CD4-positive, alpha-beta T cell (primary cell): ENCODE data around the gene TMEM63C. TPM values are rescaled to one million over a fixed set of nuclear protein-coding genes. Genes with fewer than 3 reads are reported as not detected.

Experiments
- ATAC-seq: fragments of 200-7000 bp; cut with Tn5 transposase; one replicate; pipeline ENCODE4 v1.10.0; 2022; ENCODE audit warnings: mild to moderate bottlenecking; ENCODE audit not compliant: poor library complexity
- CTCF ChIA-PET: fragments of 350-600 bp; sonication (Branson Sonifier 250); formaldehyde crosslinking; loops from one replicate; lab custom pipeline; 2021; ENCODE audit warnings: antibody characterized with exemption, inconsistent platforms; lab: Charles Lee
- POLR2A ChIA-PET: fragments of 350-600 bp; sonication (Branson Sonifier 250); formaldehyde crosslinking; loops from one replicate; lab custom pipeline; 2021; ENCODE audit warnings: antibody characterized with exemption, inconsistent platforms; lab: Charles Lee
- DNase-seq, 14 experiments: peaks; one replicate each; pipeline ENCODE4 v3.0.0-alpha.2; 2013 to 2020; ENCODE audit warnings: mixed read lengths in 2 of 14
- H3K27ac ChIP-seq, 2 donors: one replicate each; pipeline versions ENCODE4 v1.5.1 to v1.7.0; 2013; ENCODE audit warnings: low read length in 2 of 2, low read depth in 1 of 2, mild to moderate bottlenecking in 1 of 2
- H3K27me3 ChIP-seq, 2 experiments: 1 replicate in 1 of 2; 2 replicates in 1 of 2; pipeline versions ENCODE4 v1.6.1 to v1.7.0; 2013; ENCODE audit warnings: low read length in 2 of 2, control low read depth in 1 of 2, mild to moderate bottlenecking in 1 of 2, moderate library complexity in 1 of 2; ENCODE audit not compliant: insufficient read depth in 2 of 2, control insufficient read depth in 1 of 2
- H3K36me3 ChIP-seq: one replicate; pipeline ENCODE4 v1.6.1; 2013; ENCODE audit warnings: low read length, control low read depth; ENCODE audit not compliant: insufficient read depth
- H3K4me1 ChIP-seq: one replicate; pipeline ENCODE4 v1.6.1; 2013; ENCODE audit warnings: low read length, control low read depth; ENCODE audit not compliant: insufficient read depth
- H3K4me3 ChIP-seq: one replicate; pipeline ENCODE4 v1.5.1; 2013; ENCODE audit warnings: mild to moderate bottlenecking, low read length, moderate library complexity
- H3K9me3 ChIP-seq, 2 experiments: 1 replicate in 1 of 2; 2 replicates in 1 of 2; pipeline versions ENCODE4 v1.6.1 to v1.7.0; 2013; ENCODE audit warnings: low read length in 2 of 2, mild to moderate bottlenecking in 2 of 2, control low read depth in 1 of 2, moderate library complexity in 1 of 2; ENCODE audit not compliant: control insufficient read depth in 1 of 2, insufficient read depth in 1 of 2
- H3K27ac Mint-ChIP-seq: one replicate; pipeline ENCODE4 v1.8.0; 2020; ENCODE audit warnings: mixed read lengths
- H3K27me3 Mint-ChIP-seq: one replicate; pipeline ENCODE4 v1.8.0; 2021; ENCODE audit warnings: mixed read lengths
- H3K36me3 Mint-ChIP-seq: one replicate; pipeline ENCODE4 v1.8.0; 2021; ENCODE audit warnings: low read depth, mixed read lengths
- H3K4me1 Mint-ChIP-seq: one replicate; pipeline ENCODE4 v1.8.0; 2021; ENCODE audit warnings: low read depth, mixed read lengths
- H3K4me3 Mint-ChIP-seq: one replicate; pipeline ENCODE4 v1.8.0; 2020; ENCODE audit warnings: mild to moderate bottlenecking, mixed read lengths
- H3K9me3 Mint-ChIP-seq: one replicate; pipeline ENCODE4 v1.8.0; 2020; ENCODE audit warnings: mixed read lengths
- CTCF ChIP-seq: fragments of 200-600 bp; IDR thresholded peaks from one replicate; pipeline ENCODE4 v1.8.0; 2022; ENCODE audit warnings: antibody characterized with exemption, mild to moderate bottlenecking
- intact Hi-C, 2 experiments: fragments of 100-400 bp; cut with DNase I in 1 of 2; cut with micrococcal nuclease in 1 of 2; formaldehyde crosslinking; loops; one replicate each; pipeline versions ENCODE4 v1.15.1 to v1.9.0; 2023 to 2025; cut with DNase I, micrococcal nuclease
- total RNA-seq, 174 experiments: library from RNA in 2 of 174; stranded (reverse) in 2 of 174; gene quantifications; one replicate each; pipeline ENCODE4 v1.2.3 and lab custom pipeline; 2021 to 2026

The TMEM63C gene
- total RNA-seq, 2 experiments from 2014 or later = 0.58 to 0.89 TPM

DNA sequence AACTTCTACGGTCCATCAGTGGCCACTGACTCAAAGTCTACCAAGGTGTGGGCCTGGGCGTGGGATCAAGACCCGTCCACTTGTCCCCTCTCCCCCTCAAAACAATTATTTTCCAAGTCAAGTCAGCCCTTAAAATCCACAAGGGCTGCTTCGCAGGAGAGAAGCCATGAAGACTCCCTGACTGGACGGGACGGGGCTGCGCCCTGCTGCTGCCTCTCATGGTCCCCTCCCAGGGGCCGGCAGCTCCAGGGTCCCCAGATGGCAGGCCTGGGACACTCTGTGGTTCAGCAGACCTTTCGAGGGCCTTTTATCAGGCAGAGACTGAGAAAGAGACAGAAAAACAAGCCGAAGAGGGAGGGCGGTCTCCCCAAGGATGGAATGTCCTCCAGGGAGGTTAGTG is 78.6 kb downstream of the TMEM63C start:
- H3K27ac Mint-ChIP-seq = no peak overlapping the region
- intact Hi-C loops = no loop called here
- ATAC-seq = no peak
- TF ChIP-seq CTCF = no peak
- no peaks in the 10 kb centered on the region for H3K4me1 Mint-ChIP-seq
- peaks cover 38% of the 10 kb centered on the region for H3K27me3 Mint-ChIP-seq
- H3K4me3 ChIP-seq = no peak overlapping the region
- no peaks in the 10 kb centered on the region for H3K9me3 Mint-ChIP-seq
- H3K36me3 Mint-ChIP-seq = no peaks in the 10 kb centered on the region
- H3K4me1 ChIP-seq = no peaks in the 10 kb centered on the region
- no peak overlapping the region for H3K27ac ChIP-seq
- CTCF ChIA-PET = no interaction called here
- POLR2A ChIA-PET = no interaction called here
- no peaks in the 10 kb centered on the region for H3K36me3 ChIP-seq
- H3K9me3 ChIP-seq = no peaks in the 10 kb centered on the region
- no peak for DNase-seq
- H3K4me3 Mint-ChIP-seq = no peak overlapping the region
- peaks cover 0 to 2% of the 10 kb centered on the region in 2 experiments for H3K27me3 ChIP-seq

DNA sequence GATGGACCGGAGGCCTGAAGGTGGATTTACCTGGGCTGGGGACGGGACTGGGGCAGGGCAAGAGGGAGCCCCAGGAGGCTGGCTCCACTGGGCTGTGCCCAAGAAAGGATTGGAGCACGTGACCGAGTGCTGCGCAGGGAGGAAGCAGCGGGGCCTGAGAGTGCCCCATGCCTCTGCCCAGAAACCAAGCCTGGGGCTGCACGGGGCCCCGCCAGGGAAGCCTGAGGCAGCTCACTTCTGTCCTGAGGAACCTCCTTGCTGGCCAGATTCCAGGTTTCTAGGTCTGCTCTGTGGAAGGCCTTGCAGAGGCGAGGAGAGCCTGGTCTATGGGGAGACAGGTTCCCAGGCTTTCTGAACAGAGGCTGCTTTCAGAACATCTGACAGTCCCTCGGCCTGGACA is 79.0 kb downstream of the TMEM63C start:
- Mint-ChIP-seq H3K9me3 (no peaks in the 10 kb centered on the region), H3K27me3 (peaks cover 36% of the 10 kb centered on the region), H3K27ac (no peak overlapping the region), H3K36me3 (no peaks in the 10 kb centered on the region), H3K4me1 (no peaks in the 10 kb centered on the region), H3K4me3 (no peak overlapping the region)
- H3K27ac ChIP-seq = no peak overlapping the region
- ChIA-PET CTCF (no interaction called here), POLR2A (no interaction called here)
- no peaks in the 10 kb centered on the region for H3K9me3 ChIP-seq
- H3K27me3 ChIP-seq = peaks cover 0 to 2% of the 10 kb centered on the region in 2 experiments
- TF ChIP-seq CTCF = no peak
- DNase-seq (no peak), ATAC-seq (no peak)
- no peak overlapping the region for H3K4me3 ChIP-seq
- no peaks in the 10 kb centered on the region for H3K36me3 ChIP-seq
- intact Hi-C loops = no loop called here
- H3K4me1 ChIP-seq = no peaks in the 10 kb centered on the region

DNA sequence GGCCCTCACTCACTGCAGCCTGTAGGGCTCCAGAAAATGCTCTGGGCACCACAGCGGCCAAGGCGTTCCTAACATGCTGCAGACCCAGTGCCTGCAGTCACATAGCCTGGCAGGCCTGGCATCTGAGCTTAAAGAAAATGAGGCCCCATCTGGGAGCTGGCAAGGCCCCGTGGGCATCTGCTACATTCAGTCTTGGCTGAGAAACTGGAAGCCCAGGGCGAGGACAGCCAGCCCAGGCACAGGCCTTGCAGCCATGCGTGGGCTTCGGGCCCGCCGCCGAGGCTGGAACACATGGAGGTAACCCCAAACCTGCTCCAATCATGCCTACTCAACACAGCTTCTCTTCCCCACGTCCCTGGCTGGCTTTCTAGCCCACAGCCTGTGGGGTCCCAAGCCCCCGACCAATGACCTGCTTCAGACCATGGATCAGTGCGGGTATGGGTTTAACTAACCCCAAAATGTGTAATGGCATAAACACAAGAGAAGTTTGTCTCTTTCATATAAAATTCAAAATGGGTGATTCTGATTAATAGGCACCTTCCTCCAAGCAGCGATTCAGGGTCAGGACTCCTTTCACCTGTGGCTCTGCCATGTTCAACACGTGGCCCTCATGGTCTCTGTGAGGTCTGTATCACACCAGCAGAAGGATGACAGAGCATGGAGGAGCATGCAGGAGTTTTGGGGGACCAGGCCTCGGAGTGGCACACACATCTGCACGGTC is 83.0 kb downstream of the TMEM63C start:
- ATAC-seq = no peak
- H3K9me3 Mint-ChIP-seq = no peaks in the 10 kb centered on the region
- ChIA-PET POLR2A (no interaction called here), CTCF (no interaction called here)
- Histone ChIP-seq H3K4me3 (no peak overlapping the region), H3K27ac (no peak overlapping the region), H3K4me1 (no peaks in the 10 kb centered on the region), H3K9me3 (peaks cover 0 to 4% of the 10 kb centered on the region in 2 experiments), H3K36me3 (no peaks in the 10 kb centered on the region), H3K27me3 (peaks cover 8 to 10% of the 10 kb centered on the region in 2 experiments)
- no peak for TF ChIP-seq CTCF
- no peaks in the 10 kb centered on the region for H3K36me3 Mint-ChIP-seq
- no peak overlapping the region for H3K4me3 Mint-ChIP-seq
- DNase-seq = no peak
- intact Hi-C loops = no loop called here
- H3K27me3 Mint-ChIP-seq = peaks cover 40% of the 10 kb centered on the region
- no peak overlapping the region for H3K27ac Mint-ChIP-seq
- no peaks in the 10 kb centered on the region for H3K4me1 Mint-ChIP-seq
